Prostate gland (tissue), 2 donors: ENCODE measurements around the gene UCN2. TPM values are rescaled to one million over a fixed set of nuclear protein-coding genes. Genes with fewer than 3 reads are reported as not detected.

Source experiments
- DNase-seq: peaks from one replicate; pipeline ENCODE4 v3.0.0-alpha.2; 2019; ENCODE audit warnings: low spot score
- H3K27ac ChIP-seq, 2 donors: fragments of 200-600 bp; sonication (generic); 2 replicates each; pipeline ENCODE4 v1.5.1; 2017 to 2019
- H3K27me3 ChIP-seq: fragments of 200-600 bp; sonication (generic); replicated peaks from 2 replicates; pipeline ENCODE4 v1.5.1; 2019; ENCODE audit not compliant: insufficient read depth
- H3K36me3 ChIP-seq, 2 donors: fragments of 200-600 bp; sonication (generic); 1 replicate in 1 of 2; 2 replicates in 1 of 2; pipeline versions ENCODE4 v1.5.1 to v1.8.1; 2017 to 2019
- H3K4me1 ChIP-seq: fragments of 200-600 bp; sonication (generic); replicated peaks from 2 replicates; pipeline ENCODE4 v1.5.1; 2019
- H3K4me3 ChIP-seq, 2 donors: fragments of 200-600 bp; sonication (generic); 2 replicates each; pipeline ENCODE4 v1.5.1; 2017 to 2019
- H3K9me3 ChIP-seq: fragments of 200-600 bp; sonication (generic); 2 replicates; pipeline ENCODE4 v1.5.1; 2017
- CTCF ChIP-seq, 4 experiments: fragments of 200-600 bp in 2 of 4; fragments of 450-650 bp in 2 of 4; sonication (generic) in 2 of 4; IDR thresholded peaks; 1 replicate in 3 of 4; 2 replicates in 1 of 4; pipeline ENCODE4 v1.5.1; 2016 to 2019; ENCODE audit warnings: antibody characterized with exemption in 4 of 4, mild to moderate bottlenecking in 2 of 4, moderate library complexity in 2 of 4
- POLR2A ChIP-seq: fragments of 450-650 bp; IDR thresholded peaks from one replicate; pipeline ENCODE4 v1.6.1; 2016; ENCODE audit warnings: antibody characterized with exemption, mild to moderate bottlenecking
- POLR2AphosphoS5 ChIP-seq: sonication (generic); formaldehyde crosslinking; IDR thresholded peaks from one replicate; pipeline ENCODE4 v1.6.1; 2017; ENCODE audit warnings: antibody characterized with exemption
- WGBS: methylation state at CpG from one replicate; pipeline ENCODE4 v1.1.5; 2018; 5-methylcytosine and 5-hydroxymethylcytosine counted together
- intact Hi-C: fragments of 100-400 bp; cut with DNase I; formaldehyde crosslinking; loops from one replicate; pipeline ENCODE4 v1.14.2; 2022
- total RNA-seq, 2 donors: library from RNA; depleted of rRNA; stranded (reverse); fragments of >200 nt; gene quantifications; one replicate each; pipeline ENCODE4 v1.1.0, GENCODE V29; 2016

UCN2 gene
- total RNA-seq, 2 donors from 2014 or later, result 0.85 to 1.6 TPM

GRCh38 chr3:48591886-48592518, 28.4 kb upstream of the UCN2 start:
- peaks cover 8% of the 10 kb centered on the region for H3K4me1 ChIP-seq
- H3K27ac ChIP-seq, result no peak overlapping the region
- H3K9me3 ChIP-seq, result no peaks in the 10 kb centered on the region
- no peak for DNase-seq
- H3K27me3 ChIP-seq, result no peaks in the 10 kb centered on the region
- H3K36me3 ChIP-seq, result no peaks in the 10 kb centered on the region
- 89% methylated on average over 22 of the region's 22 CpGs for WGBS
- TF ChIP-seq POLR2A, result no peak
- TF ChIP-seq CTCF (IDR thresholded peaks at IDR 0.05), result no peak
- no peak for TF ChIP-seq POLR2AphosphoS5
- intact Hi-C loops, result no loop called here
- H3K4me3 ChIP-seq, result no peak overlapping the region

GRCh38 chr3:48591436-48591835, 27.9 kb upstream of the UCN2 start:
- no peaks in the 10 kb centered on the region for H3K36me3 ChIP-seq
- WGBS, result 93% methylated on average over 14 of the region's 14 CpGs
- DNase-seq, result no peak
- H3K27ac ChIP-seq, result no peak overlapping the region
- H3K9me3 ChIP-seq, result no peaks in the 10 kb centered on the region
- TF ChIP-seq POLR2AphosphoS5, result no peak
- TF ChIP-seq CTCF (IDR thresholded peaks at IDR 0.05), result no peak
- no peak for TF ChIP-seq POLR2A
- H3K4me1 ChIP-seq, result peaks cover 8% of the 10 kb centered on the region
- H3K4me3 ChIP-seq, result no peak overlapping the region
- H3K27me3 ChIP-seq, result no peaks in the 10 kb centered on the region
- intact Hi-C loops, result no loop called here

GRCh38 chr3:48588230-48588629, 24.6 kb upstream of the UCN2 start:
- H3K9me3 ChIP-seq, result no peaks in the 10 kb centered on the region
- H3K27me3 ChIP-seq, result no peaks in the 10 kb centered on the region
- 82% methylated on average over 15 of the region's 15 CpGs for WGBS
- no peak overlapping the region for H3K4me3 ChIP-seq
- no peak for DNase-seq
- TF ChIP-seq CTCF (IDR thresholded peaks at IDR 0.05), result no peak
- TF ChIP-seq POLR2AphosphoS5, result no peak
- no peak for TF ChIP-seq POLR2A
- no peaks in the 10 kb centered on the region for H3K36me3 ChIP-seq
- H3K27ac ChIP-seq, result no peak overlapping the region
- no peaks in the 10 kb centered on the region for H3K4me1 ChIP-seq
- intact Hi-C loops, result no loop called here

GRCh38 chr3:48587686-48588085, 24.1 kb upstream of the UCN2 start:
- Histone ChIP-seq H3K36me3 (no peaks in the 10 kb centered on the region), H3K27me3 (no peaks in the 10 kb centered on the region), H3K4me1 (no peaks in the 10 kb centered on the region), H3K27ac (no peak overlapping the region), H3K4me3 (no peak overlapping the region), H3K9me3 (no peaks in the 10 kb centered on the region)
- intact Hi-C loops, result no loop called here
- 83% methylated on average over 11 of the region's 11 CpGs for WGBS
- no peak for TF ChIP-seq POLR2AphosphoS5
- DNase-seq, result no peak

GRCh38 chr3:48585411-48585810, 21.8 kb upstream of the UCN2 start:
- no peaks in the 10 kb centered on the region for H3K4me1 ChIP-seq
- no peaks in the 10 kb centered on the region for H3K36me3 ChIP-seq
- TF ChIP-seq CTCF (IDR thresholded peaks at IDR 0.05) (no peak), POLR2A (no peak), POLR2AphosphoS5 (no peak)
- DNase-seq, result no peak
- intact Hi-C loops, result no loop called here
- H3K27me3 ChIP-seq, result no peaks in the 10 kb centered on the region
- no peak overlapping the region for H3K27ac ChIP-seq
- no peaks in the 10 kb centered on the region for H3K9me3 ChIP-seq
- WGBS, result 87% methylated on average over 8 of the region's 8 CpGs
- no peak overlapping the region for H3K4me3 ChIP-seq
